GM12878 (cell line): Measurements from ENCODE around the gene DEF6. TPM values are rescaled to one million over a fixed set of nuclear protein-coding genes. Genes with fewer than 3 reads are reported as not detected.

Experiments
- CBX5 ChIP-seq: sonication (generic); IDR thresholded peaks from 2 replicates; pipeline ENCODE4 v1.6.1; 2016; ENCODE audit warnings: low read depth, moderate library complexity, mild to moderate bottlenecking, inconsistent platforms
- CREM ChIP-seq: IDR thresholded peaks from 2 replicates; pipeline ENCODE4 v1.6.1; 2014; ENCODE audit warnings: antibody characterized with exemption, low read depth
- DPF2 ChIP-seq: fragments of 450-650 bp; IDR thresholded peaks from 2 replicates; pipeline ENCODE4 v1.6.1; 2017; ENCODE audit warnings: mild to moderate bottlenecking
- E4F1 ChIP-seq: fragments of 450-650 bp; IDR thresholded peaks from 2 replicates; pipeline ENCODE4 v1.6.1; 2018; ENCODE audit warnings: borderline replicate concordance, mild to moderate bottlenecking; ENCODE audit not compliant: partially characterized antibody
- HCFC1 ChIP-seq: fragments of 150-350 bp; IDR thresholded peaks from 2 replicates; pipeline ENCODE4 v1.6.1; 2014; ENCODE audit warnings: low read length
- JUND ChIP-seq: IDR thresholded peaks from 2 replicates; pipeline ENCODE4 v1.6.1; 2012; ENCODE audit warnings: low read depth, mild to moderate bottlenecking, low read length, improper control_type of control experiment, moderate library complexity
- MEF2A ChIP-seq: IDR thresholded peaks from 2 replicates; pipeline ENCODE4 v1.6.1; 2011; ENCODE audit warnings: low read depth, mild to moderate bottlenecking, low read length, moderate library complexity; ENCODE audit not compliant: insufficient read depth
- MTA3 ChIP-seq: IDR thresholded peaks from 2 replicates; pipeline ENCODE4 v1.6.1; 2012; ENCODE audit warnings: low read length, inconsistent platforms, borderline replicate concordance
- MXI1 ChIP-seq: fragments of 150-350 bp; IDR thresholded peaks from 2 replicates; pipeline ENCODE4 v1.6.1; 2011; ENCODE audit warnings: low read depth, mild to moderate bottlenecking, inconsistent platforms, low read length, improper control_type of control experiment
- NFIC ChIP-seq: IDR thresholded peaks from 2 replicates; pipeline ENCODE4 v1.6.1; 2012; ENCODE audit warnings: low read depth, mild to moderate bottlenecking, inconsistent platforms, low read length, moderate library complexity
- NKRF ChIP-seq: fragments of 450-650 bp; conservative IDR thresholded peaks from 2 replicates; pipeline ENCODE4 v1.6.1; 2017; ENCODE audit warnings: mild to moderate bottlenecking, moderate library complexity
- PML ChIP-seq: IDR thresholded peaks from 2 replicates; pipeline ENCODE4 v1.6.1; 2012; ENCODE audit warnings: low read length, inconsistent platforms
- RB1 ChIP-seq: fragments of 450-650 bp; formaldehyde crosslinking; IDR thresholded peaks from 2 replicates; pipeline ENCODE4 v1.6.1; 2017; ENCODE audit warnings: mild to moderate bottlenecking, borderline replicate concordance
- RCOR1 ChIP-seq: conservative IDR thresholded peaks from 2 replicates; pipeline ENCODE4 v1.6.1; 2012; ENCODE audit warnings: low read depth, low read length, improper control_type of control experiment
- REST ChIP-seq: IDR thresholded peaks from 2 replicates; pipeline ENCODE4 v1.6.1; 2012; ENCODE audit warnings: mild to moderate bottlenecking, low read depth, low read length
- SMAD5 ChIP-seq: IDR thresholded peaks from 2 replicates; pipeline ENCODE4 v1.6.1; 2016; ENCODE audit warnings: antibody characterized with exemption, low read depth
- SREBF2 ChIP-seq: IDR thresholded peaks from 2 replicates; pipeline ENCODE4 v1.6.1; 2012; ENCODE audit warnings: mild to moderate bottlenecking, low read length
- TARDBP ChIP-seq: IDR thresholded peaks from 2 replicates; pipeline ENCODE4 v1.6.1; 2016; ENCODE audit warnings: borderline replicate concordance
- ZBTB33 ChIP-seq: fragments of 450-650 bp; IDR thresholded peaks from 2 replicates; pipeline ENCODE4 v1.6.1; 2017; ENCODE audit warnings: mild to moderate bottlenecking
- ZNF622 ChIP-seq: fragments of 450-650 bp; IDR thresholded peaks from 2 replicates; pipeline ENCODE4 v1.6.1; 2017; ENCODE audit warnings: mild to moderate bottlenecking, inconsistent platforms
- ZZZ3 ChIP-seq: IDR thresholded peaks from 2 replicates; pipeline ENCODE4 v1.6.1; 2011; ENCODE audit warnings: low read depth; ENCODE audit not compliant: control insufficient read depth, insufficient read length
- polyA plus RNA-seq, 11 experiments: library from polyadenylated mRNA; depleted of rRNA in 4 of 11; unstranded in 6 of 11; stranded (reverse) in 5 of 11; fragments of >200 nt; fragmentation: Nextera tagmentation in 4 of 11; fragmentation: Illumina TruSeq in 1 of 11; extraction: Ambion mirVana in 4 of 11; extraction: Trizol in 1 of 11; gene quantifications; 1 replicate in 1 of 11; 2 replicates in 10 of 11; pipeline versions ENCODE4 v1.2.1 to v1.2.3, GENCODE V29; 2011 to 2016; ENCODE audit warnings: inconsistent platforms in 2 of 11, missing spikeins in 2 of 11, low read depth in 1 of 11
- total RNA-seq, 4 experiments: library from RNA; depleted of rRNA in 3 of 4; stranded (reverse); fragments of >200 nt in 3 of 4; fragmentation: Illumina TruSeq in 1 of 4; extraction: Trizol in 1 of 4; gene quantifications; 2 replicates each; pipeline versions ENCODE4 v1.2.1 to v1.2.3, GENCODE V29; 2013 to 2021

Gene DEF6
- total and polyA plus RNA-seq, 10 of the 15 experiments (the other 5 are each of a cell fraction or from before 2014, with no cell fraction given) = 3.3 to 69.5 (median 48.8) TPM

- TF ChIP-seq E4F1 = no peak
- no peak for TF ChIP-seq RCOR1
- TF ChIP-seq DPF2 = peak; percentile 46; the same call in 1 of the 2 replicates
- 0 out of 2 replicates have a peak, but pooled peaks have one; percentile 55 for TF ChIP-seq RB1
- TF ChIP-seq NFIC = no peak
- TF ChIP-seq ZZZ3 = no peak
- no peak for TF ChIP-seq SREBF2
- no peak for TF ChIP-seq REST
- TF ChIP-seq ZNF622 = no peak
- no peak for TF ChIP-seq MEF2A
- TF ChIP-seq MTA3 = no peak
- TF ChIP-seq NKRF = peak; percentile 79
- no peak for TF ChIP-seq SMAD5
- TF ChIP-seq ZBTB33 = no peak
- TF ChIP-seq CBX5 = no peak
- no peak for TF ChIP-seq JUND
- TF ChIP-seq HCFC1 = no peak
- TF ChIP-seq TARDBP = no peak
- TF ChIP-seq PML = no peak
- peak; percentile 74 for TF ChIP-seq CREM
- TF ChIP-seq MXI1 = 0 out of 2 replicates have a peak, but pooled peaks have one; percentile 40
These were observed 44.9 kb downstream of the DEF6 start, which contains the start of gene PPARD (continued) for GRCh38 chr6:35342258-35343091.
